IMR-90 (cell line): ENCODE results near the gene UQCC5. TPM values are rescaled to one million over a fixed set of nuclear protein-coding genes. Genes with fewer than 3 reads are reported as not detected.

Experiments
- ATAC-seq: fragments of 200-7000 bp; cut with Tn5 transposase; 2 replicates; pipeline ENCODE4 v1.9.1; 2020; ENCODE audit warnings: low read depth, mild to moderate bottlenecking, moderate library complexity
- BruUV-seq: library from RNA; stranded (reverse); fragments of 400-500 nt; replicated peaks from 2 replicates; lab custom pipeline; 2021; lab: Mats Ljungman, UMichigan
- CTCF ChIA-PET: fragments of 300-600 bp; formaldehyde crosslinking; extraction: SDS; loops from one replicate; lab custom pipeline; 2021; ENCODE audit warnings: antibody characterized with exemption; lab: Yijun Ruan, JAX
- POLR2A ChIA-PET: fragments of 300-600 bp; sonication (Branson Sonifier 250); formaldehyde crosslinking; loops from one replicate; lab custom pipeline; 2022; ENCODE audit warnings: antibody characterized with exemption; ENCODE audit not compliant: unreplicated experiment; lab: Charles Lee
- DNase-seq: peaks from one replicate; pipeline ENCODE4 v3.0.0; 2013
- H2AFZ ChIP-seq: replicated peaks from 2 replicates; pipeline ENCODE3; 2013; ENCODE audit warnings: low read length, mild to moderate bottlenecking; ENCODE audit not compliant: poor library complexity
- H2AK5ac ChIP-seq: 2 replicates; pipeline ENCODE4 v1.6.1; 2013; ENCODE audit warnings: low read depth, low read length, inconsistent platforms
- H2AK9ac ChIP-seq: replicated peaks from 2 replicates; pipeline ENCODE3; 2013; ENCODE audit warnings: mild to moderate bottlenecking, low read depth, low read length, moderate library complexity; ENCODE audit not compliant: poor library complexity
- H2BK120ac ChIP-seq: 2 replicates; pipeline ENCODE4 v1.6.1; 2013; ENCODE audit warnings: low read depth, low read length, inconsistent platforms
- H2BK15ac ChIP-seq: 3 replicates; pipeline ENCODE4 v1.6.1; 2013; ENCODE audit warnings: low read depth, low read length, inconsistent platforms
- H2BK20ac ChIP-seq: 2 replicates; pipeline ENCODE4 v1.6.1; 2013; ENCODE audit warnings: low read depth, mild to moderate bottlenecking, inconsistent platforms, low read length, moderate library complexity
- H2BK5ac ChIP-seq: 2 replicates; pipeline ENCODE4 v1.6.1; 2013; ENCODE audit warnings: mild to moderate bottlenecking, low read depth, low read length, inconsistent platforms; ENCODE audit not compliant: poor library complexity, severe bottlenecking
- H3K14ac ChIP-seq: replicated peaks from 2 replicates; pipeline ENCODE4 v1.6.1; 2013; ENCODE audit warnings: low read depth, low read length, inconsistent platforms
- H3K18ac ChIP-seq: 2 replicates; pipeline ENCODE4 v1.6.1; 2013; ENCODE audit warnings: low read depth, low read length, control low read depth
- H3K23ac ChIP-seq: 2 replicates; pipeline ENCODE4 v1.6.1; 2013; ENCODE audit warnings: low read depth, low read length, inconsistent platforms
- H3K27ac ChIP-seq: 2 replicates; pipeline ENCODE4 v1.5.1; 2013; ENCODE audit warnings: mild to moderate bottlenecking, control low read depth, low read length; ENCODE audit not compliant: insufficient read depth
- H3K27me3 ChIP-seq: 2 replicates; pipeline ENCODE4 v1.6.1; 2013; ENCODE audit warnings: low read length; ENCODE audit not compliant: control insufficient read depth, insufficient read depth
- H3K36me3 ChIP-seq: 2 replicates; pipeline ENCODE4 v1.6.1; 2013; ENCODE audit warnings: low read length, mixed read lengths; ENCODE audit not compliant: control insufficient read depth, insufficient read depth
- H3K4ac ChIP-seq: 2 replicates; pipeline ENCODE4 v1.6.1; 2013; ENCODE audit warnings: low read depth, low read length, inconsistent platforms
- H3K4me1 ChIP-seq: 2 replicates; pipeline ENCODE4 v1.6.1; 2013; ENCODE audit warnings: low read length, mixed read lengths; ENCODE audit not compliant: control insufficient read depth, insufficient read depth
- H3K4me2 ChIP-seq: 2 replicates; pipeline ENCODE4 v1.6.1; 2013; ENCODE audit warnings: low read depth, mild to moderate bottlenecking, control low read depth, low read length, moderate library complexity
- H3K4me3 ChIP-seq: 2 replicates; pipeline ENCODE4 v1.5.1; 2013; ENCODE audit warnings: low read depth, mild to moderate bottlenecking, control low read depth, low read length, moderate library complexity; ENCODE audit not compliant: insufficient read depth
- H3K56ac ChIP-seq: 2 replicates; pipeline ENCODE4 v1.6.1; 2013; ENCODE audit warnings: low read length, inconsistent platforms; ENCODE audit not compliant: insufficient read depth; ENCODE audit errors: extremely low read depth
- H3K79me1 ChIP-seq, 2 experiments: 2 replicates each; pipeline ENCODE4 v1.6.1; 2013; ENCODE audit warnings: low read length in 2 of 2, inconsistent platforms in 1 of 2, low read depth in 1 of 2
- H3K9ac ChIP-seq: 2 replicates; pipeline ENCODE4 v1.6.1; 2013; ENCODE audit warnings: low read depth, low read length, control low read depth
- H3K9me1 ChIP-seq: 2 replicates; pipeline ENCODE4 v1.6.1; 2013; ENCODE audit warnings: low read length, inconsistent platforms; ENCODE audit not compliant: insufficient read depth
- H3K9me3 ChIP-seq: 2 replicates; pipeline ENCODE4 v1.6.1; 2013; ENCODE audit warnings: low read length; ENCODE audit not compliant: control insufficient read depth, insufficient read depth
- H4K20me1 ChIP-seq: 2 replicates; pipeline ENCODE4 v1.6.1; 2013; ENCODE audit warnings: low read length, inconsistent platforms; ENCODE audit not compliant: insufficient read depth
- H4K5ac ChIP-seq: 2 replicates; pipeline ENCODE4 v1.6.1; 2013; ENCODE audit warnings: mild to moderate bottlenecking, low read depth, low read length, control low read depth
- H4K8ac ChIP-seq, 2 experiments: 2 replicates each; pipeline ENCODE4 v1.6.1; 2013; ENCODE audit warnings: low read depth in 2 of 2, low read length in 2 of 2, control low read depth in 1 of 2, inconsistent platforms in 1 of 2
- H4K91ac ChIP-seq: 2 replicates; pipeline ENCODE4 v1.6.1; 2013; ENCODE audit warnings: low read depth, low read length, inconsistent platforms; ENCODE audit not compliant: insufficient read depth
- BHLHE40 ChIP-seq: fragments of 150-350 bp; IDR thresholded peaks from 2 replicates; pipeline ENCODE4 v1.6.1; 2016; ENCODE audit warnings: mild to moderate bottlenecking, low read depth, low read length
- CHD1 ChIP-seq: IDR thresholded peaks from 2 replicates; pipeline ENCODE4 v1.6.1; 2012; ENCODE audit warnings: low read depth, low read length, improper control_type of control experiment
- MAFK ChIP-seq: IDR thresholded peaks from 2 replicates; pipeline ENCODE4 v1.6.1; 2012; ENCODE audit warnings: low read depth, low read length, improper control_type of control experiment
- MAZ ChIP-seq: IDR thresholded peaks from 2 replicates; pipeline ENCODE4 v1.6.1; 2012; ENCODE audit warnings: low read depth, mild to moderate bottlenecking, low read length, improper control_type of control experiment, moderate library complexity, borderline replicate concordance
- NFE2L2 ChIP-seq: fragments of 150-350 bp; IDR thresholded peaks from 2 replicates; pipeline ENCODE4 v1.6.1; 2016; ENCODE audit warnings: low read depth, mild to moderate bottlenecking, low read length
- RCOR1 ChIP-seq: IDR thresholded peaks from 2 replicates; pipeline ENCODE4 v1.6.1; 2012; ENCODE audit warnings: mild to moderate bottlenecking, low read length, improper control_type of control experiment; ENCODE audit not compliant: insufficient replicate concordance
- SMC3 ChIP-seq: fragments of 150-350 bp; IDR thresholded peaks from 2 replicates; pipeline ENCODE4 v1.6.1; 2016; ENCODE audit warnings: low read depth, mild to moderate bottlenecking, antibody characterized with exemption, low read length, moderate library complexity
- WGBS, 2 experiments: methylation state at CpG; one replicate each; pipeline versions ENCODE4 v1.1.5 to v1.1.7; 2013; ENCODE audit warnings: missing lambda C conversion rate in 2 of 2; ENCODE audit not compliant: insufficient read length in 1 of 2; ENCODE audit errors: extremely low coverage in 2 of 2; 5-methylcytosine and 5-hydroxymethylcytosine counted together
- dilution Hi-C: fragments of 300-500 bp; cut with HindIII; formaldehyde crosslinking; loops from one replicate; pipeline ENCODE4 v1.14.3; 2018; ENCODE audit warnings: low sequenced_read_pairs; ENCODE audit not compliant: unreplicated experiment
- in situ Hi-C: fragments of 300-500 bp; cut with MboI; formaldehyde crosslinking; loops from 3 replicates; pipeline ENCODE4 v1.14.3; 2019; ENCODE audit warnings: low sequenced_read_pairs, inconsistent platforms, mixed read lengths
- intact Hi-C: fragments of 100-400 bp; cut with micrococcal nuclease; formaldehyde crosslinking; loops from 2 replicates; pipeline ENCODE4 v1.10.0; 2022
- polyA plus RNA-seq, 3 experiments: library from polyadenylated mRNA; depleted of rRNA; stranded (reverse); fragments of >200 nt; gene quantifications; 2 replicates each; pipeline ENCODE4 v1.2.3, GENCODE V29; 2012; ENCODE audit warnings: low replicate concordance in 1 of 3
- total RNA-seq: library from RNA; depleted of rRNA; stranded (reverse); fragments of >200 nt; gene quantifications from 2 replicates; pipeline ENCODE4 v1.2.3, GENCODE V29; 2012
- TF ChIP-seq, protein P1 (sequence below): conservative IDR thresholded peaks from 2 replicates; pipeline ENCODE4 v1.5.1; 2012; ENCODE audit warnings: mild to moderate bottlenecking, low read depth, low read length, improper control_type of control experiment
- TF ChIP-seq, protein P2 (sequence below): fragments of 150-350 bp; IDR thresholded peaks from 2 replicates; pipeline ENCODE4 v1.6.1; 2017; ENCODE audit warnings: mild to moderate bottlenecking, antibody characterized with exemption, low read length, low read depth

UQCC5 gene
- total and polyA plus RNA-seq, 2 of the 4 experiments (the other 2 are of a cell fraction), result 1.1 to 16.9 TPM

DNA sequence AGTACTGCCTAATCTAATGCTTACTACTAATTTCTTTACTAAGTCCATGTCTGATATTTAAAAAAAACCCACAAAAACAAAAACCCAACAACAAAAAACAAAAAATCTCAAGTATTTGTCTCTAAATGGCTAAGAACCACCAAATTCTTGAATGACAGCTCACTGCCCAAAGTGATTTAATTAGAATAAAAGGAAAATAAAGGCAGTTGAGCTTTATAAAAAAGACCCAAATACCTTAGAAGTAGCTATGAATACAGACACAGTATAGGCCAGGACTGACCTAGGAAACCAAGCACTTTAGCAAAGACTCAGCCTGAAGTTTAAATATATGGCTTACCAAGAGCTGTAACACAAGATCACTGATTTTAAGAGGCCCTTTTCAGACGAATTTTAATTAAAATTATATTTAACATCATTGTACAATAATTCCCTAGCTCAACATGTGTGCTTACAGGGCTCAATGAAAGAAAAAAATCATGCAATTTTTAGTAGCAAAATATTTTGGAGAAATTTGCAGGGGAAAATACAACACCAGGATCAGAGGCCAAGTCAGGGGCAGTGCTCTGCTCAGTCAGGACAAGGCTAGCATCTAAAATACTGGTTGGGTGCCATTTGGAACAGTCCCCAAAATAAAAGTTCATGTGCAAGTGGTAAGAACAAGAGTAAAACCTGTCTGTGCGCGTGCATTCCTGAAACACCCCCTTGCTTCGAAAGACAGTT is 24.8 kb downstream of the UQCC5 start (continued):
- TF ChIP-seq SMC3, result no peak

DNA sequence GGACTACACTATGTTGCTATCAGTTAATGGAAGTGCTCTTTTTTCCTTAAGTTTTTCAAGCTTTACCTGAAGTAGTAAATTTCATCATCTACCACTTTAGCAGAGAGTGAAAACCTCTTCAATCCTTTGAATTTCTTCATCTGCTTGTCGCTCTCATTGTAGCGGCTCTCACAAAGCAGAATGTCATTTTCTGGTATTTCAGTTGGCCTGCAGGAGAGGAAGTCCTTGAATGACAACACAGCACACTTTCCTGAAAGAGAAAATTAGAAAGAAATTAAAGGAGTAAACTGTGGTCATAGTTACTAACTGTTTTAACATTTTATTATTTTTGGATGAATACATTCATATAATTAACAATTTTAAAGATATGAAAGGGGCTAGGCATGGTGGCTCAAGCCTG is 27.6 kb downstream of the UQCC5 start:
- no peak overlapping the region for H3K18ac ChIP-seq
- H3K4me1 ChIP-seq, result peaks cover 4% of the 10 kb centered on the region
- ATAC-seq, result no peak
- H3K9me1 ChIP-seq, result peaks cover 11% of the 10 kb centered on the region
- TF ChIP-seq, protein P1, sequence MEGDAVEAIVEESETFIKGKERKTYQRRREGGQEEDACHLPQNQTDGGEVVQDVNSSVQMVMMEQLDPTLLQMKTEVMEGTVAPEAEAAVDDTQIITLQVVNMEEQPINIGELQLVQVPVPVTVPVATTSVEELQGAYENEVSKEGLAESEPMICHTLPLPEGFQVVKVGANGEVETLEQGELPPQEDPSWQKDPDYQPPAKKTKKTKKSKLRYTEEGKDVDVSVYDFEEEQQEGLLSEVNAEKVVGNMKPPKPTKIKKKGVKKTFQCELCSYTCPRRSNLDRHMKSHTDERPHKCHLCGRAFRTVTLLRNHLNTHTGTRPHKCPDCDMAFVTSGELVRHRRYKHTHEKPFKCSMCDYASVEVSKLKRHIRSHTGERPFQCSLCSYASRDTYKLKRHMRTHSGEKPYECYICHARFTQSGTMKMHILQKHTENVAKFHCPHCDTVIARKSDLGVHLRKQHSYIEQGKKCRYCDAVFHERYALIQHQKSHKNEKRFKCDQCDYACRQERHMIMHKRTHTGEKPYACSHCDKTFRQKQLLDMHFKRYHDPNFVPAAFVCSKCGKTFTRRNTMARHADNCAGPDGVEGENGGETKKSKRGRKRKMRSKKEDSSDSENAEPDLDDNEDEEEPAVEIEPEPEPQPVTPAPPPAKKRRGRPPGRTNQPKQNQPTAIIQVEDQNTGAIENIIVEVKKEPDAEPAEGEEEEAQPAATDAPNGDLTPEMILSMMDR, result no peak
- no peak for TF ChIP-seq MAZ
- TF ChIP-seq NFE2L2, result no peak
- no peak for TF ChIP-seq BHLHE40
- TF ChIP-seq MAFK, result no peak
- no peak for TF ChIP-seq SMC3
- TF ChIP-seq, protein P2, sequence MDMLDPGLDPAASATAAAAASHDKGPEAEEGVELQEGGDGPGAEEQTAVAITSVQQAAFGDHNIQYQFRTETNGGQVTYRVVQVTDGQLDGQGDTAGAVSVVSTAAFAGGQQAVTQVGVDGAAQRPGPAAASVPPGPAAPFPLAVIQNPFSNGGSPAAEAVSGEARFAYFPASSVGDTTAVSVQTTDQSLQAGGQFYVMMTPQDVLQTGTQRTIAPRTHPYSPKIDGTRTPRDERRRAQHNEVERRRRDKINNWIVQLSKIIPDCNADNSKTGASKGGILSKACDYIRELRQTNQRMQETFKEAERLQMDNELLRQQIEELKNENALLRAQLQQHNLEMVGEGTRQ, result no peak
- no peak for TF ChIP-seq RCOR1
- TF ChIP-seq CHD1, result no peak
- H2BK15ac ChIP-seq, result no peak overlapping the region
- H3K9me3 ChIP-seq, result no peaks in the 10 kb centered on the region
- no TSS peak for BruUV-seq
- intact Hi-C loops, result no loop called here
- no peak overlapping the region for H2AK5ac ChIP-seq
- no peak overlapping the region for H2AFZ ChIP-seq
- no peak overlapping the region for H3K23ac ChIP-seq
- no peak for DNase-seq
- H2AK9ac ChIP-seq, result no peak overlapping the region
- no peak overlapping the region for H3K56ac ChIP-seq
- H3K4me2 ChIP-seq, result no peak overlapping the region
- peaks cover 17 to 21% of the 10 kb centered on the region in 2 experiments; a peak in 3 of 4 replicates for H3K79me1 ChIP-seq
- no peak overlapping the region for H3K9ac ChIP-seq
- H2BK5ac ChIP-seq, result no peak overlapping the region
- H2BK20ac ChIP-seq, result no peak overlapping the region
- H4K91ac ChIP-seq, result no peak overlapping the region
- H4K8ac ChIP-seq, result no peak overlapping the region
- ChIA-PET CTCF (no interaction called here), POLR2A (no interaction called here)
- dilution Hi-C loops, result no loop called here
- no peaks in the 10 kb centered on the region for H4K20me1 ChIP-seq
- no peak overlapping the region for H3K27ac ChIP-seq
- H3K36me3 ChIP-seq, result peaks cover 15% of the 10 kb centered on the region
- no CpG with 5 or more reads among the region's 2 CpGs for WGBS, 2 experiments
- no peaks in the 10 kb centered on the region for H3K27me3 ChIP-seq
- in situ Hi-C loops, result no loop called here
- no peak overlapping the region for H3K14ac ChIP-seq
- H3K4ac ChIP-seq, result no peak overlapping the region
- no peak overlapping the region for H3K4me3 ChIP-seq
- no peak overlapping the region for H2BK120ac ChIP-seq
- no peak overlapping the region for H4K5ac ChIP-seq
